ENCODE measurements around the gene ZNF106.

Gene ZNF106

GRCh38 chr15:42365921-42366550, 124.9 kb downstream of the ZNF106 start:
- no peak for DNase-seq

DNA sequence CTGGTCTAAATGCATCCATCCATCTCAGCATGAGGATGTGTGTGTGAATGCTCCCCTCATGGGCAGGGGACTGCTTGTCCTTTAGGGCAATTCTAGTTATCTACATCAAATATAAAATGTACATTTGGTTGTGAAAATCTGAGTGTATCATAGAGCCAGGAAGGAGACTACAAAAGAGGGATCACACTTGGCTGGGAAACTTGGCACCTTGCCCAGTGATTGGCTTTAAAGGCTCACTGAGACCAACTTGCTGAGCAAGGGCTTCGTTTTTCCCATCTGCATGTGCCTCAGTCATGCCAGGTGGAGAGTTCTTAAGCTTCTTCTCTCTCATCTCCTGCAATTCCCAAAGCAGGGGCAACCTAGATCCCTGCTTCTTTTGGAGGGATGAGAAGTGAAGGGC, 126.4 kb downstream of the ZNF106 start:
- no peak for DNase-seq

- peak; percentile 89 for DNase-seq
These were observed 127.0 kb downstream of the ZNF106 start for GRCh38 chr15:42363942-42364341.

DNA sequence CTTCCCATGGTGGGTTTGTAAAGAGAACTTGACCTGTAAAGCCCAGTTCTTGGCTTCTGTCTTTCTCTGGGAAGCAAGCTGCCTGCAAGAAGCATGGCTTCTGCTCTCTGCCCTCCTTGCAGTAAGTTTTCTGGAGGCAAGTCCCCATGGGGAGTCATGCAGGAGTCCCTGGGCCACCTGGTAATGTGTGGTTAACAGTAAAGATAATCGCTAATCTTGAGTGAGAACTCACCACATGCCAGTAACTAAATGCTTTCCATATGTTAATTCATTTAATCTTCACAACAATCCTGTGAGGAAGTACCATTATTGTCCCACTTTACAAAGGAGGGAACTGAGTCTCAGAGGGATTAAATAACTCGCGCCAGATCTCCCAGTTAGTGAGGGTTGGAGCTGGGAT, 127.5 kb downstream of the ZNF106 start:
- DNase-seq = no peak

All from DMS79 (cell line).